Fibroblast of pulmonary artery (primary cell): Measurements from ENCODE around the gene TRAF1.
A peak's percentile ranks its signal among the peaks of the same experiment; 100 is the strongest.

Experiments
- DNase-seq: peaks from one replicate; pipeline ENCODE4 v3.0.0-alpha.2; 2010; ENCODE audit warnings: low read depth
- H3K4me3 ChIP-seq: replicated peaks from 2 replicates; pipeline ENCODE4 v1.5.1; 2011; ENCODE audit warnings: low read depth, mild to moderate bottlenecking, control low read depth, low read length, moderate library complexity
- CTCF ChIP-seq: IDR thresholded peaks from 2 replicates; pipeline ENCODE4 v1.5.1; 2011; ENCODE audit warnings: mild to moderate bottlenecking, control low read depth, low read length, inconsistent platforms; ENCODE audit errors: missing control alignments

Gene TRAF1

GRCh38 chr9:120936011-120936763 lies 9.6 kb upstream of the TRAF1 start:
- peak overlapping the region; percentile 34 for H3K4me3 ChIP-seq
- TF ChIP-seq CTCF: peak; percentile 94
- DNase-seq: peak; percentile 97

GRCh38 chr9:120935383-120935857 lies 8.8 kb upstream of the TRAF1 start:
- H3K4me3 ChIP-seq: no peak overlapping the region
- no peak for TF ChIP-seq CTCF

GRCh38 chr9:120934281-120934680 lies 7.7 kb upstream of the TRAF1 start:
- DNase-seq: no peak

More at GRCh38 chr9:120935383-120935857, 8.8 kb upstream of the TRAF1 start:
- peak; percentile 98 for DNase-seq

GRCh38 chr9:120933310-120934055 lies 6.9 kb upstream of the TRAF1 start:
- no peak for TF ChIP-seq CTCF
- H3K4me3 ChIP-seq: no peak overlapping the region
- DNase-seq: no peak

More at GRCh38 chr9:120934281-120934680, 7.7 kb upstream of the TRAF1 start:
- no peak overlapping the region for H3K4me3 ChIP-seq
- TF ChIP-seq CTCF: no peak

- H3K4me3 ChIP-seq: no peak overlapping the region
- DNase-seq: no peak
- no peak for TF ChIP-seq CTCF
Observed at GRCh38 chr9:120932086-120932823, 5.7 kb upstream of the TRAF1 start.

- TF ChIP-seq CTCF: no peak
- H3K4me3 ChIP-seq: no peak overlapping the region
- DNase-seq: peak; percentile 80
Observed at GRCh38 chr9:120931231-120932085, 4.9 kb upstream of the TRAF1 start.
